H1 (cell line): ENCODE measurements around the gene MAN1C1. TPM values are rescaled to one million over a fixed set of nuclear protein-coding genes. Genes with fewer than 3 reads are reported as not detected.

Experiments
- CTCF ChIA-PET: fragments of 300-600 bp; sonication (Branson Sonifier 250); formaldehyde crosslinking; loops from one replicate; lab custom pipeline; 2021; ENCODE audit not compliant: partially characterized antibody; lab: Charles Lee
- POLR2A ChIA-PET: fragments of 300-600 bp; sonication (Branson Sonifier 250); formaldehyde crosslinking; loops from one replicate; lab custom pipeline; 2021; ENCODE audit warnings: inconsistent platforms; ENCODE audit not compliant: partially characterized antibody; lab: Charles Lee
- DNase-seq, 2 experiments: peaks; one replicate each; pipeline versions ENCODE4 v3.0.0 to v3.0.0-alpha.2; 2010 to 2022; ENCODE audit warnings: low spot score in 2 of 2, low read depth in 1 of 2, mixed read lengths in 1 of 2
- FAIRE-seq: peaks from 2 replicates; lab custom pipeline; 2011; peaks lifted over from hg19 to GRCh38; lab: Jason Lieb, UNC
- H2AFZ ChIP-seq: 2 replicates; pipeline ENCODE4 v1.8.1; 2012; ENCODE audit warnings: low read length, inconsistent platforms
- H2AK5ac ChIP-seq: 2 replicates; pipeline ENCODE4 v1.6.1; 2013; ENCODE audit warnings: low read depth, low read length
- H2BK120ac ChIP-seq: replicated peaks from 2 replicates; pipeline ENCODE3; 2013; ENCODE audit warnings: low read depth, low read length, inconsistent platforms
- H2BK12ac ChIP-seq: 2 replicates; pipeline ENCODE4 v1.6.1; 2013; ENCODE audit warnings: low read depth, low read length
- H2BK15ac ChIP-seq: 2 replicates; pipeline ENCODE4 v1.6.1; 2013; ENCODE audit warnings: low read length
- H2BK20ac ChIP-seq: 2 replicates; pipeline ENCODE4 v1.6.1; 2013; ENCODE audit warnings: low read length
- H2BK5ac ChIP-seq: 2 replicates; pipeline ENCODE4 v1.6.1; 2013; ENCODE audit warnings: low read depth, low read length
- H3K14ac ChIP-seq: 2 replicates; pipeline ENCODE4 v1.6.1; 2013; ENCODE audit warnings: inconsistent platforms; ENCODE audit not compliant: insufficient read length
- H3K18ac ChIP-seq: 2 replicates; pipeline ENCODE4 v1.6.1; 2013; ENCODE audit warnings: low read length; ENCODE audit errors: extremely low read depth
- H3K23ac ChIP-seq: 2 replicates; pipeline ENCODE4 v1.6.1; 2013; ENCODE audit warnings: inconsistent platforms; ENCODE audit not compliant: insufficient read length
- H3K23me2 ChIP-seq: 2 replicates; pipeline ENCODE4 v1.6.1; 2013; ENCODE audit warnings: low read depth, low read length
- H3K27ac ChIP-seq: 2 replicates; pipeline ENCODE4 v1.6.1; 2011; ENCODE audit warnings: low read depth, low read length, inconsistent platforms
- H3K27me3 ChIP-seq, 4 experiments: replicated peaks in 1 of 4; 1 replicate in 1 of 4; 2 replicates in 3 of 4; pipeline versions ENCODE4 v1.6.1 to v1.8.1; 2011 to 2013; ENCODE audit warnings: low read length in 3 of 4, mild to moderate bottlenecking in 3 of 4, inconsistent platforms in 2 of 4, mixed read lengths in 2 of 4, moderate library complexity in 1 of 4; ENCODE audit not compliant: control insufficient read depth in 3 of 4, insufficient read depth in 3 of 4; ENCODE audit errors: extremely low read depth in 1 of 4
- H3K36me3 ChIP-seq, 4 experiments: 2 replicates each; pipeline versions ENCODE4 v1.6.1 to v1.8.1; 2011 to 2013; ENCODE audit warnings: mild to moderate bottlenecking in 4 of 4, low read length in 3 of 4, moderate library complexity in 2 of 4, control low read depth in 1 of 4, inconsistent platforms in 1 of 4; ENCODE audit not compliant: insufficient read depth in 4 of 4, control insufficient read depth in 2 of 4
- H3K4ac ChIP-seq: replicated peaks from 2 replicates; pipeline ENCODE3; 2013; ENCODE audit warnings: low read length, low read depth, mixed read lengths, inconsistent platforms; ENCODE audit not compliant: insufficient read length
- H3K4me1 ChIP-seq, 4 experiments: replicated peaks in 1 of 4; 1 replicate in 1 of 4; 2 replicates in 3 of 4; pipeline versions ENCODE4 v1.6.1 to v1.8.1; 2011 to 2013; ENCODE audit warnings: low read length in 3 of 4, inconsistent platforms in 2 of 4, mixed read lengths in 1 of 4; ENCODE audit not compliant: insufficient read depth in 4 of 4, control insufficient read depth in 3 of 4
- H3K4me2 ChIP-seq, 2 experiments: 2 replicates each; pipeline versions ENCODE4 v1.6.1 to v1.8.1; 2011 to 2013; ENCODE audit warnings: low read depth in 2 of 2, low read length in 2 of 2, control low read depth in 1 of 2, inconsistent platforms in 1 of 2, mild to moderate bottlenecking in 1 of 2; ENCODE audit not compliant: insufficient read depth in 1 of 2
- H3K4me3 ChIP-seq, 4 experiments: fragments of 200-600, 300-600 bp in 1 of 4; sonication (generic), shearing (Covaris generic), sonication (Bioruptor Twin) in 1 of 4; 2 replicates each; pipeline versions ENCODE4 v1.5.1 to v1.8.1; 2011 to 2016; ENCODE audit warnings: low read length in 4 of 4, low read depth in 3 of 4, control low read depth in 2 of 4, inconsistent platforms in 2 of 4, mild to moderate bottlenecking in 2 of 4, mixed read lengths in 1 of 4, moderate library complexity in 1 of 4; ENCODE audit not compliant: insufficient read depth in 2 of 4; ENCODE audit errors: extremely low read depth in 1 of 4
- H3K56ac ChIP-seq: replicated peaks from 2 replicates; pipeline ENCODE3; 2013; ENCODE audit warnings: low read depth, mild to moderate bottlenecking, mixed read lengths, low read length, inconsistent platforms; ENCODE audit not compliant: insufficient read length
- H3K79me1 ChIP-seq: 2 replicates; pipeline ENCODE4 v1.6.1; 2013; ENCODE audit warnings: low read depth, low read length, control low read depth
- H3K79me2 ChIP-seq, 2 experiments: 2 replicates each; pipeline versions ENCODE4 v1.6.1 to v1.8.1; 2012 to 2013; ENCODE audit warnings: low read length in 2 of 2, mild to moderate bottlenecking in 2 of 2, inconsistent platforms in 1 of 2; ENCODE audit not compliant: insufficient read depth in 2 of 2, control insufficient read depth in 1 of 2
- H3K9ac ChIP-seq, 4 experiments: replicated peaks in 1 of 4; 1 replicate in 1 of 4; 2 replicates in 3 of 4; pipeline versions ENCODE4 v1.6.1 to v1.8.1; 2011 to 2013; ENCODE audit warnings: low read depth in 3 of 4, low read length in 3 of 4, control low read depth in 2 of 4, mild to moderate bottlenecking in 2 of 4, moderate library complexity in 2 of 4, inconsistent platforms in 1 of 4; ENCODE audit errors: extremely low read depth in 1 of 4
- H3K9me3 ChIP-seq, 2 experiments: 2 replicates each; pipeline versions ENCODE4 v1.6.1 to v1.8.1; 2012 to 2013; ENCODE audit warnings: mild to moderate bottlenecking in 2 of 2, moderate library complexity in 2 of 2, control low read depth in 1 of 2, inconsistent platforms in 1 of 2, low read depth in 1 of 2, low read length in 1 of 2, mixed read lengths in 1 of 2; ENCODE audit not compliant: insufficient read depth in 2 of 2
- H4K20me1 ChIP-seq, 2 experiments: replicated peaks in 1 of 2; 2 replicates each; pipeline versions ENCODE3 to v1.8.1; 2011 to 2013; ENCODE audit warnings: inconsistent platforms in 2 of 2, low read length in 2 of 2, mild to moderate bottlenecking in 1 of 2; ENCODE audit not compliant: insufficient read depth in 2 of 2, control insufficient read depth in 1 of 2
- H4K5ac ChIP-seq: 2 replicates; pipeline ENCODE4 v1.6.1; 2013; ENCODE audit warnings: low read length, low read depth, mixed read lengths, inconsistent platforms; ENCODE audit not compliant: insufficient read length
- H4K8ac ChIP-seq: 2 replicates; pipeline ENCODE4 v1.8.0; 2013; ENCODE audit warnings: mild to moderate bottlenecking, moderate library complexity, low read length, inconsistent platforms; ENCODE audit not compliant: insufficient read depth; ENCODE audit errors: extremely low read depth
- H4K91ac ChIP-seq: replicated peaks from 2 replicates; pipeline ENCODE3; 2013; ENCODE audit warnings: low read length, mixed read lengths, inconsistent platforms; ENCODE audit not compliant: insufficient read length
- ATF3 ChIP-seq: IDR thresholded peaks from 2 replicates; pipeline ENCODE4 v1.6.1; 2011; ENCODE audit warnings: low read depth, mild to moderate bottlenecking, low read length; ENCODE audit not compliant: insufficient read depth
- EZH2 ChIP-seq: fragments of 200-600 bp; sonication (generic); IDR thresholded peaks from 2 replicates; pipeline ENCODE4 v1.7.1; 2012; ENCODE audit warnings: low read depth, mild to moderate bottlenecking, moderate library complexity, low read length, inconsistent platforms; ENCODE audit not compliant: severe bottlenecking
- NANOG ChIP-seq: IDR thresholded peaks from 2 replicates; pipeline ENCODE4 v1.6.1; 2011; ENCODE audit warnings: low read length, low read depth, mild to moderate bottlenecking, inconsistent platforms; ENCODE audit not compliant: insufficient read depth, poor library complexity, severe bottlenecking
- PHF8 ChIP-seq: fragments of 200-600 bp; sonication (generic); conservative IDR thresholded peaks from 2 replicates; pipeline ENCODE4 v1.7.1; 2012; ENCODE audit warnings: low read depth, mild to moderate bottlenecking, inconsistent platforms, low read length, moderate library complexity
- SP1 ChIP-seq: IDR thresholded peaks from 2 replicates; pipeline ENCODE4 v1.6.1; 2011; ENCODE audit warnings: low read depth, low read length
- YY1 ChIP-seq: IDR thresholded peaks from 2 replicates; pipeline ENCODE4 v1.6.1; 2011; ENCODE audit warnings: low read depth, mild to moderate bottlenecking, low read length
- WGBS, 2 experiments: shearing (Covaris generic) in 1 of 2; methylation state at CpG; one replicate each; pipeline versions ENCODE4 v1.1.6 to v1.1.7; 2013 to 2015; ENCODE audit warnings: low lambda C conversion rate in 2 of 2, mixed read lengths in 2 of 2, inconsistent platforms in 1 of 2, low coverage in 1 of 2, missing lambda C conversion rate in 1 of 2; ENCODE audit not compliant: insufficient replicate concordance in 2 of 2, insufficient coverage in 1 of 2, insufficient read length in 1 of 2; ENCODE audit errors: extremely low coverage in 1 of 2, missing lambda C conversion rate in 1 of 2; 5-methylcytosine and 5-hydroxymethylcytosine counted together
- polyA plus RNA-seq, 7 experiments: library from polyadenylated mRNA; depleted of rRNA in 3 of 7; stranded (reverse) in 5 of 7; unstranded in 2 of 7; fragments of >200 nt in 5 of 7; fragments of 200-250 nt in 2 of 7; gene quantifications; 1 replicate in 5 of 7; 2 replicates in 1 of 7; 4 replicates in 1 of 7; pipeline versions ENCODE4 v1.2.1 to v1.2.3, GENCODE V29; 2011 to 2013; ENCODE audit warnings: missing spikeins in 2 of 7, mixed read lengths in 2 of 7
- total RNA-seq: library from RNA; stranded (reverse); fragmentation: NEBNext Ultra II Directional; extraction: Animal tissue kit (Norgen Biotek cat#: 25700); gene quantifications from 2 replicates; pipeline ENCODE4 v1.2.1, GENCODE V29; 2021
- TF ChIP-seq, protein P1 (sequence below): IDR thresholded peaks from 2 replicates; pipeline ENCODE4 v1.6.1; 2012; ENCODE audit warnings: inconsistent platforms
- TF ChIP-seq, protein P2 (sequence below): IDR thresholded peaks from 2 replicates; pipeline ENCODE4 v1.6.1; 2011; ENCODE audit warnings: low read length, improper control_type of control experiment

MAN1C1 gene
- total and polyA plus RNA-seq, 2 of the 8 experiments (the other 6 are each of a cell fraction or from before 2014, with no cell fraction given): 7.8 to 15.2 TPM

DNA sequence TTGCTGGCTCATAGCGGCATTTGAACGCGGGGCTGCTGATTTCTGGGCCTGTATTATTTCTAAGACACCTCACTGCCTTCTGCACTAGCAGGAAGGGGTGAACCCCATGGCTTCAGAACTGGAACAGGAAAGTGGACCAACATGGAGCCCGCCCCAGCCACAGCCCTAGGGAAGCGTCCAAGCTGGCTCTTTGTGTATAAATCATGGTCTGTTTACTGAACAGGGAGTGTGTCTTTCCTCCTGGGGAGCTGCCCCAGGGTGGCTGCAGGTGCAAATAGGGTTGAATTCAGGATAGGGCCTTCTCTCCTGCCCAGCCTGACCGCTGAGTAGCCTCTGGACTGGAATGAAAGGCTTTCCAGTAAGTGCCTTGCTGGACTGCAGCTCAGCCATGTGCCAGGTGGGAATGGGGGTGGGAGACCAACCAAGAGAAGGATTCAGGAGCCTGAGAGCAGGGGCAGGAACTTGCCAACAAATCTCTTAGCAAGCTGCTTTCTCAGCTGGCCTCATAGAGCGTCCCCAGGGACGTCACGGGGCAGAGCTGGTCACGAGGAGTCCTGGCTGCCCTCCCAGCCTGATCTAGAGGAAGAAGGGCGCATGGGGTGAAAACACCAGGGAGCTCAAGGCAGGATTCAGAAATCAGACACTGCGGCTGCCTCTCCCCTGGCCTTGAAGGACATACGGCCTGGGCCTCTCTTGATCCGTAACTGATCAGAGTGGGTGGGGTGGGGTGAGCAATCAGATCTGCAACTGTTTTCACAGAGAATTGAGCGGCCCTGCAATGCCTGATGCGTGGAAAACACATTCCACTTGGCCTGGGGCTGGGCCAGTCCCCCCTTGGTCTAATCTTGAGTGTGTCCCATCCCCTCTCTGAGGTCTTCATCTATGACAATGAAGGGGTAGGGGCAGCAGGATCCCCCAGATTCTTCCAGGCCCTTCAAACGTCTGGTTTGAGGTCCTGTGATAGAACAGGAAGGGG lies 126.9 kb downstream of the MAN1C1 start:
- Histone ChIP-seq H4K20me1 (no peaks in the 10 kb centered on the region), H2BK120ac (no peak overlapping the region), H2AFZ (no peak overlapping the region), H3K9me3 (no peaks in the 10 kb centered on the region), H3K56ac (no peak overlapping the region), H2BK12ac (peak overlapping the region; percentile 70; the same call in 1 of the 2 replicates), H3K4me3 (no peak overlapping the region), H3K9ac (no peak overlapping the region), H3K27me3 (no peaks in the 10 kb centered on the region; a peak in 1 of 7 replicates), H3K36me3 (no peaks in the 10 kb centered on the region), H4K91ac (no peak overlapping the region), H3K4me1 (peaks cover 12 to 28% (median 14%) of the 10 kb centered on the region in 4 experiments), H3K14ac (no peak overlapping the region), H2BK20ac (0 out of 2 replicates have a peak overlapping the region, but pooled peaks have one; percentile 34), H2BK15ac (peak overlapping the region; percentile 84; the same call in 1 of the 2 replicates), H3K23ac (no peak overlapping the region), H4K5ac (no peak overlapping the region), H3K27ac (no peak overlapping the region), H3K23me2 (no peaks in the 10 kb centered on the region), H2AK5ac (no peak overlapping the region), H2BK5ac (no peak overlapping the region), H3K79me1 (no peaks in the 10 kb centered on the region), H3K4ac (no peak overlapping the region), H3K18ac (no peak overlapping the region), H3K4me2 (no peak overlapping the region), H4K8ac (no peak overlapping the region; the same call in 1 of the 2 replicates), H3K79me2 (no peaks in the 10 kb centered on the region)
- no peak for FAIRE-seq
- peak in 1 of 2 experiments; percentile 52 for DNase-seq
- 94% methylated on average over 17 of the region's 17 CpGs; no CpG with 5 or more reads in 1 of the 2 experiments for WGBS, 2 experiments
- CTCF ChIA-PET: interaction anchor here (0.8 to 2.1 kb wide), 15 partner anchors 10 to 170 kb away, joined by 3 to 9 read pairs (median 3); no protein-coding TSS in a partner anchor
- POLR2A ChIA-PET: interaction anchor here (0.9 to 1.0 kb wide), 2 partner anchors 10 to 36 kb away, joined by 3 read pairs; no protein-coding TSS in a partner anchor
- TF ChIP-seq, protein P1, sequence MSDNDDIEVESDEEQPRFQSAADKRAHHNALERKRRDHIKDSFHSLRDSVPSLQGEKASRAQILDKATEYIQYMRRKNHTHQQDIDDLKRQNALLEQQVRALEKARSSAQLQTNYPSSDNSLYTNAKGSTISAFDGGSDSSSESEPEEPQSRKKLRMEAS: no peak
- no peak for TF ChIP-seq PHF8
- no peak for TF ChIP-seq SP1
- TF ChIP-seq EZH2: no peak
- TF ChIP-seq ATF3: no peak
- TF ChIP-seq, protein P2, sequence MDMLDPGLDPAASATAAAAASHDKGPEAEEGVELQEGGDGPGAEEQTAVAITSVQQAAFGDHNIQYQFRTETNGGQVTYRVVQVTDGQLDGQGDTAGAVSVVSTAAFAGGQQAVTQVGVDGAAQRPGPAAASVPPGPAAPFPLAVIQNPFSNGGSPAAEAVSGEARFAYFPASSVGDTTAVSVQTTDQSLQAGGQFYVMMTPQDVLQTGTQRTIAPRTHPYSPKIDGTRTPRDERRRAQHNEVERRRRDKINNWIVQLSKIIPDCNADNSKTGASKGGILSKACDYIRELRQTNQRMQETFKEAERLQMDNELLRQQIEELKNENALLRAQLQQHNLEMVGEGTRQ: no peak
- TF ChIP-seq NANOG: no peak
- no peak for TF ChIP-seq YY1
